ENCODE results near the gene MTUS2.

DNA sequence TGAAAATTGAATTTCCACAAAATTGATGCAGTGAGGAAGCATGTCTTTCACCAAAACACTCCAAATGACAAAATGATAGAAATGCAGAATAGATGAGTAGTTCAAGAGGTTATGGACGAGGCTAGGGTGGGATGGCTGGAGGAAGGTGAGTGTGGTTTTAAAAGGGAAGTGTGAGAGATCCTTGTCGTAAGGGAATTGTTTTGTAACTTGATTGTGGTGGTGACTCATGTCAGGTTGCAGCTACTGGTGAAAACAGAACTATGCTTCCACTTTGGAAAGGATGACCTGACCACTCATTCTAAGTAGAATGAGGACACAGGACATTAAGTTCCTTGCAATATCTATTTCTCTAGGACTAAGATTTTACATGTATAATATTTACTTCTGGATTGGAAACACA is 345.7 kb downstream of the MTUS2 start:
- TF ChIP-seq, protein P1, sequence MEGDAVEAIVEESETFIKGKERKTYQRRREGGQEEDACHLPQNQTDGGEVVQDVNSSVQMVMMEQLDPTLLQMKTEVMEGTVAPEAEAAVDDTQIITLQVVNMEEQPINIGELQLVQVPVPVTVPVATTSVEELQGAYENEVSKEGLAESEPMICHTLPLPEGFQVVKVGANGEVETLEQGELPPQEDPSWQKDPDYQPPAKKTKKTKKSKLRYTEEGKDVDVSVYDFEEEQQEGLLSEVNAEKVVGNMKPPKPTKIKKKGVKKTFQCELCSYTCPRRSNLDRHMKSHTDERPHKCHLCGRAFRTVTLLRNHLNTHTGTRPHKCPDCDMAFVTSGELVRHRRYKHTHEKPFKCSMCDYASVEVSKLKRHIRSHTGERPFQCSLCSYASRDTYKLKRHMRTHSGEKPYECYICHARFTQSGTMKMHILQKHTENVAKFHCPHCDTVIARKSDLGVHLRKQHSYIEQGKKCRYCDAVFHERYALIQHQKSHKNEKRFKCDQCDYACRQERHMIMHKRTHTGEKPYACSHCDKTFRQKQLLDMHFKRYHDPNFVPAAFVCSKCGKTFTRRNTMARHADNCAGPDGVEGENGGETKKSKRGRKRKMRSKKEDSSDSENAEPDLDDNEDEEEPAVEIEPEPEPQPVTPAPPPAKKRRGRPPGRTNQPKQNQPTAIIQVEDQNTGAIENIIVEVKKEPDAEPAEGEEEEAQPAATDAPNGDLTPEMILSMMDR (conservative IDR thresholded peaks at IDR 0.05; ENCODE audit: low read depth, low read length), result no peak
- TF ChIP-seq EZH2 (IDR thresholded peaks at IDR 0.05; ENCODE audit: borderline replicate concordance, low read depth, low read length, poor library complexity, severe bottlenecking), result no peak
